ENCODE data around the gene SMPD3.

DNA sequence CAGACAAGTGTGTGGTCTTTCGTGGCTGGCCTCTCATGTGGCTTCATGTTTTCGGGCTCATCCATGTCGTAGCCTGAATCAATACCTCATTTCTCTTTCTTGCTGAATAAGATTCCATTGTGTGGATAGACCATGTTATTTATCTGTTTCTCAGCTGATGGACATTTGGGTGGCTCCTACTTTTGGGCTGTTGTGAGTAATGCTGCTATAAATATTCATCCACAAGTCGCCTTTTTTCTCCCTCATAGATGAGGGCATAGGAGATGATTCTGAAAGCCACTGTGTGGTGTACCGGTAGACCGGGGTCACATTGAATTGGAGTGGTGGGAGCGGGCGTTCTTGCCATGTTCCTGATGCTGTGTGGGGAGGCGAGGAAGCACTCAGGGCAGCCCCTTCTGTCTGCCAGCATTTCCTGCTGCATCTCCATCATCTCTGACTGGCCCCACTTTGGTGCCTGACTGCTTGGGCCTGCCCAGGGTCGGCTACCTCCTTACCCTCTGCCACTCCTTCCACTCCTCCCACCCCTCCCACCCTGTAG lies 97.4 kb downstream of the SMPD3 start:
- no peak for TF ChIP-seq POLR2A (IDR thresholded peaks at IDR 0.05)
- TF ChIP-seq, protein P1, sequence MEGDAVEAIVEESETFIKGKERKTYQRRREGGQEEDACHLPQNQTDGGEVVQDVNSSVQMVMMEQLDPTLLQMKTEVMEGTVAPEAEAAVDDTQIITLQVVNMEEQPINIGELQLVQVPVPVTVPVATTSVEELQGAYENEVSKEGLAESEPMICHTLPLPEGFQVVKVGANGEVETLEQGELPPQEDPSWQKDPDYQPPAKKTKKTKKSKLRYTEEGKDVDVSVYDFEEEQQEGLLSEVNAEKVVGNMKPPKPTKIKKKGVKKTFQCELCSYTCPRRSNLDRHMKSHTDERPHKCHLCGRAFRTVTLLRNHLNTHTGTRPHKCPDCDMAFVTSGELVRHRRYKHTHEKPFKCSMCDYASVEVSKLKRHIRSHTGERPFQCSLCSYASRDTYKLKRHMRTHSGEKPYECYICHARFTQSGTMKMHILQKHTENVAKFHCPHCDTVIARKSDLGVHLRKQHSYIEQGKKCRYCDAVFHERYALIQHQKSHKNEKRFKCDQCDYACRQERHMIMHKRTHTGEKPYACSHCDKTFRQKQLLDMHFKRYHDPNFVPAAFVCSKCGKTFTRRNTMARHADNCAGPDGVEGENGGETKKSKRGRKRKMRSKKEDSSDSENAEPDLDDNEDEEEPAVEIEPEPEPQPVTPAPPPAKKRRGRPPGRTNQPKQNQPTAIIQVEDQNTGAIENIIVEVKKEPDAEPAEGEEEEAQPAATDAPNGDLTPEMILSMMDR (IDR thresholded peaks at IDR 0.05): no peak

Measured in sigmoid colon (tissue), 3 donors.